K562 (cell line): ENCODE measurements around the gene SMC5.

Source experiments
- ATF7 ChIP-seq: fragments of 450-650 bp; IDR thresholded peaks from 2 replicates; pipeline ENCODE4 v1.7.1; 2014; ENCODE audit warnings: mild to moderate bottlenecking, moderate library complexity
- FOXK1 ChIP-seq: sonication (generic); formaldehyde crosslinking; IDR thresholded peaks from 2 replicates; pipeline ENCODE4 v1.8.0; 2022; ENCODE audit warnings: missing genetic modification reagents, mild to moderate bottlenecking, borderline replicate concordance
- JUND ChIP-seq, 2 experiments: IDR thresholded peaks; 2 replicates in 1 of 2; 3 replicates in 1 of 2; pipeline ENCODE4 v1.6.1; 2011; ENCODE audit warnings: borderline replicate concordance in 2 of 2, low read depth in 2 of 2, low read length in 2 of 2, improper control_type of control experiment in 1 of 2, missing biosample characterization in 1 of 2, missing genetic modification characterization in 1 of 2, missing genetic modification reagents in 1 of 2
- KDM1A ChIP-seq, 2 experiments: fragments of 450-650 bp; IDR thresholded peaks; 2 replicates each; pipeline ENCODE4 v1.6.1; 2016; ENCODE audit warnings: mild to moderate bottlenecking in 2 of 2
- SAFB2 ChIP-seq: fragments of 200-400 bp; formaldehyde crosslinking; IDR thresholded peaks from 2 replicates; pipeline ENCODE4 v1.6.1; 2018; ENCODE audit warnings: borderline replicate concordance, low read length, low read depth, moderate library complexity; ENCODE audit not compliant: severe bottlenecking
- TARDBP ChIP-seq: fragments of 450-650 bp; IDR thresholded peaks from 2 replicates; pipeline ENCODE4 v1.6.1; 2016
- TGIF2 ChIP-seq: sonication (generic); formaldehyde crosslinking; IDR thresholded peaks from 2 replicates; pipeline ENCODE4 v1.8.1; 2022; ENCODE audit warnings: mild to moderate bottlenecking, missing genetic modification reagents, moderate library complexity
- ZFP91 ChIP-seq: sonication (generic); formaldehyde crosslinking; IDR thresholded peaks from 2 replicates; pipeline ENCODE4 v1.8.0; 2022; ENCODE audit warnings: mild to moderate bottlenecking, missing genetic modification reagents
- ZNF133 ChIP-seq: fragments of 250-450 bp; sonication (Bioruptor Pico); IDR thresholded peaks from 2 replicates; pipeline ENCODE4 v1.4.0; 2020; ENCODE audit warnings: mild to moderate bottlenecking
- ZNF3 ChIP-seq: fragments of 250-450 bp; sonication (Bioruptor Pico); IDR thresholded peaks from 2 replicates; pipeline ENCODE4 v1.5.0; 2021; ENCODE audit warnings: mild to moderate bottlenecking, moderate library complexity

GRCh38 chr9:70395652-70396051, 136.9 kb downstream of the SMC5 start:
- TF ChIP-seq FOXK1 = no peak
- TF ChIP-seq ATF7 = no peak
- TF ChIP-seq KDM1A (IDR thresholded peaks at IDR 0.05) = no peak
- TF ChIP-seq TGIF2 (CRISPR knock-in tag) = no peak
- no peak for TF ChIP-seq ZNF133 (CRISPR knock-in tag)
- no peak for TF ChIP-seq ZFP91 (CRISPR knock-in tag)
- TF ChIP-seq ZNF3 = no peak
- TF ChIP-seq SAFB2 = no peak
- TF ChIP-seq TARDBP = no peak
- no peak for TF ChIP-seq JUND (IDR thresholded peaks at IDR 0.05; ENCODE audit: borderline replicate concordance, low read depth, low read length)
- TF ChIP-seq JUND (tag; IDR thresholded peaks at IDR 0.05; ENCODE audit: borderline replicate concordance, low read depth, low read length) = no peak
